Activated CD4-positive, alpha-beta T cell treated with anti-CD3 and anti-CD28 coated beads, Interleukin-2, amount 10 ng/mL, durations not matched to agents 7 days and 5 days (primary cell): Measurements from ENCODE around the gene GNAI1. TPM values are rescaled to one million over a fixed set of nuclear protein-coding genes. Genes with fewer than 3 reads are reported as not detected.

ENCODE experiments used
- CTCF ChIA-PET: fragments of 350-600 bp; sonication (Branson Sonifier 250); formaldehyde crosslinking; loops from one replicate; lab custom pipeline; 2021; ENCODE audit warnings: antibody characterized with exemption; lab: Charles Lee
- POLR2A ChIA-PET: fragments of 350-600 bp; sonication (Branson Sonifier 250); formaldehyde crosslinking; loops from one replicate; lab custom pipeline; 2021; ENCODE audit warnings: antibody characterized with exemption; lab: Charles Lee
- DNase-seq: peaks from one replicate; pipeline ENCODE4 v3.0.0-alpha.2; 2020
- H3K27ac Mint-ChIP-seq: one replicate; pipeline ENCODE4 v1.8.0; 2021; ENCODE audit warnings: mild to moderate bottlenecking, moderate library complexity, mixed read lengths
- H3K27me3 Mint-ChIP-seq: one replicate; pipeline ENCODE4 v1.8.0; 2021; ENCODE audit warnings: mixed read lengths
- H3K36me3 Mint-ChIP-seq: one replicate; pipeline ENCODE4 v1.8.0; 2021; ENCODE audit warnings: low read depth, mixed read lengths
- H3K4me1 Mint-ChIP-seq: one replicate; pipeline ENCODE4 v1.8.0; 2021; ENCODE audit warnings: mixed read lengths
- H3K4me3 Mint-ChIP-seq: one replicate; pipeline ENCODE4 v1.8.0; 2021; ENCODE audit warnings: mild to moderate bottlenecking, moderate library complexity, mixed read lengths
- H3K9me3 Mint-ChIP-seq: one replicate; pipeline ENCODE4 v1.8.0; 2021; ENCODE audit warnings: mixed read lengths
- total RNA-seq, 2 experiments: library from RNA; stranded (reverse); gene quantifications; one replicate each; pipeline ENCODE4 v1.2.3, GENCODE V29; 2021

The GNAI1 gene
- under 1 TPM; 0.33 to 0.45 TPM for total RNA-seq

DNA sequence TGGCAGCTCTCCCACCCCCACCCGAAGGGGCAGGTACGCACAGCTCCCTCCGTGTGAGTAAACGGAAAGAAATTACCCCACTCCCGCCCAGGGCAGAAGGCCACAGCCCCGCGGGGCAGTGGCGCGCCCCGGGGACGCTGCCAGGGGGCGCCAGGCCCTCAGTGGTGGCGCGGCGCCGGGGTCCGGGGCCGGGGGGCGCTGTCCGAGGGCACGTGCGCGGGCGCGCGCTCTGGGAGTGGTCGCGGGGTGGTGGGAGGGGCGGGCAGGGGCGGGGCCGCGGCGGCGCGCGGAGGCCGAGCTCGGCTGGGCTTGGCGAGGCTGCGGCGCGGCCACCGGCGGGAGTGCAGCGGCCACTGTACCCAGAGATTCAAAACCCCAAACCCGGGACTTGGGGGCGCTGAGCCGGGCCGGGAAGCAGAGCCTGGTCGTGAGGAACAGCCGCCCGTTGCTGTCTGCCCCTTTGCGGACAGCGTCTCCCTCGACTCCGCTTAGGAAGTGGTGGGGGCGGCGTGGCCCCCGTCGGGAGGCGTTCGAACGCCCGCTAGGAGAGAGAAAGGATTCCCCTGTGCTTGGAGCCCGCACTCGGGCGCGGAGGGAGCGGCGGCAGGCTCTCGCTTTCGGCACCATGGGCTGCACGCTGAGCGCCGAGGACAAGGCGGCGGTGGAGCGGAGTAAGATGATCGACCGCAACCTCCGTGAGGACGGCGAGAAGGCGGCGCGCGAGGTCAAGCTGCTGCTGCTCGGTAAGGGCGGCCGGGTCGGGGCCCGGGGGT is at the start of gene GNAI1:
TSS of gene GNAI1 (plus strand) at position 296 of the 773 bp plus-strand sequence. CDS start at position 626, 330 bp downstream.
- POLR2A ChIA-PET, result no interaction called here
- Mint-ChIP-seq H3K4me1 (peaks cover 18% of the 10 kb centered on the region), H3K4me3 (peak within 1 kb of the TSS; percentile 72), H3K9me3 (no peaks in the 10 kb centered on the region), H3K27ac (no peak within 1 kb of the TSS), H3K36me3 (no peaks in the 10 kb centered on the region), H3K27me3 (peaks cover 52% of the 10 kb centered on the region)
- peak; percentile 15 for DNase-seq
- CTCF ChIA-PET, result interaction anchor here (1.3 kb wide), 1 partner anchor 50 kb away, joined by 3 read pairs; no protein-coding TSS in a partner anchor

DNA sequence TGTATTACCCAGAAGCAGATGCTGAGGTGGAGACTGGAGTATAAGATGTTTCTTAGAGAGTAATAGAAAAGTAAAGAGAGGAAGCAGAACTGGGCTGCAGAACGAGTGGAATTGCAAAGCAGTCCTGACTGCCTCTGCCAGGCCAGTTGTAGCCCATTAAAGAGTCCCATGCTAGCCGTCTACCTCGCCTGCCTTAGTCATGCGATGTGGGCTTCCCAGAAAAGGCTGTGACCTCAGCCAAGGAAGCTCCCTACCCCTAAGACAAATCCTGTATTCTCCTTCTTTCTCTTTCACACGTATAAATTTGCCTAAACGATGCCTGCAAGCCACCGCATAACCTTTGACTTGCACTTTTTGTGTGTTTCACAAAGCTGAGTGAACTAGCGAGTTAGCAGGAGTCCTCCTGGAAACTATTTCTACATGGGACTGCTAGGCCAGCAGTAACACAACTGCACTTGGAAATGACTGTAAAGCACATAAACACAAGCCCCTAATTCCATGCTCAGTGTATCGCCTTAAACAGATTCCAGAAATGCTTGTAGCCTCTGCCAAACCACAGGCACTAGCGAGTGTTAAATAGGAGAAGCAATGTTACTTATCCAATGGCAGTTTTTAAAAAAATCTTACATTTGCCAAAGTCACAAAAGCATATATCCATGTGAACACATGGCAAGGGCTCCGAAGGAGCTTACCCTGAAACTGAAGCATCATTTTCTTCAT is 47.4 kb upstream of the GNAI1 start:
- CTCF ChIA-PET, result no interaction called here
- no peaks in the 10 kb centered on the region for H3K27me3 Mint-ChIP-seq
- no peak for DNase-seq
- H3K9me3 Mint-ChIP-seq, result no peaks in the 10 kb centered on the region
- H3K27ac Mint-ChIP-seq, result no peak overlapping the region
- POLR2A ChIA-PET, result no interaction called here
- H3K36me3 Mint-ChIP-seq, result no peaks in the 10 kb centered on the region
- H3K4me3 Mint-ChIP-seq, result no peak overlapping the region
- H3K4me1 Mint-ChIP-seq, result no peaks in the 10 kb centered on the region

GRCh38 chr7:80087771-80088170 is 46.9 kb upstream of the GNAI1 start:
- no peak for DNase-seq
- ChIA-PET POLR2A (no interaction called here), CTCF (interaction anchor here (1.3 kb wide), 1 partner anchor 9 kb away, joined by 3 read pairs; no protein-coding TSS in a partner anchor)
- H3K9me3 Mint-ChIP-seq, result no peaks in the 10 kb centered on the region
- H3K27me3 Mint-ChIP-seq, result no peaks in the 10 kb centered on the region
- H3K36me3 Mint-ChIP-seq, result no peaks in the 10 kb centered on the region
- no peak overlapping the region for H3K27ac Mint-ChIP-seq
- no peaks in the 10 kb centered on the region for H3K4me1 Mint-ChIP-seq
- no peak overlapping the region for H3K4me3 Mint-ChIP-seq

GRCh38 chr7:80088705-80089104 is 45.9 kb upstream of the GNAI1 start:
- Mint-ChIP-seq H3K4me3 (no peak overlapping the region), H3K27me3 (no peaks in the 10 kb centered on the region), H3K4me1 (no peaks in the 10 kb centered on the region), H3K9me3 (no peaks in the 10 kb centered on the region), H3K27ac (no peak overlapping the region), H3K36me3 (no peaks in the 10 kb centered on the region)
- POLR2A ChIA-PET, result interaction anchor here (0.7 kb wide), 1 partner anchor 258 kb away, joined by 8 read pairs; no protein-coding TSS in a partner anchor
- DNase-seq, result no peak
- CTCF ChIA-PET, result interaction anchor here (1.3 kb wide), 1 partner anchor 10 kb away, joined by 3 read pairs; no protein-coding TSS in a partner anchor

DNA sequence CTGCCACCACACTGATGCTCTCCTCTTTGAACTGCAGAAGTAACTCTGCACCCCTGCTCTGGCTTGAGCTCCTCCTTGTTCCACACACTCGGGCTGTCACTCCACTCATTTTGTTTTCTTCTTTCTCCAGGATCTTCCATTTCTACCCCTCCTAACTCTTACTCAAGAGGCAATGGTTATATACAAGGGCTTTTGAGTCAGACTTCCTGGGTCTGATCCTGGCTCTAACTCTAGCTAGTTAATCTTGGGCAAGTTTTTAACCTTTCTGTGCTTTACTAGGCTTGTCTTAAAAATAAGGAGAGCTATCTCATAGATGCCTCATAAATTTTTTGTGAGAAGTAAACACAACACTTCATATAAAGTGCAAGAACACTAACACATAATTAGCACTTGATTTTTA is 45.3 kb upstream of the GNAI1 start:
- H3K4me1 Mint-ChIP-seq, result no peaks in the 10 kb centered on the region
- no peaks in the 10 kb centered on the region for H3K9me3 Mint-ChIP-seq
- no peak overlapping the region for H3K27ac Mint-ChIP-seq
- ChIA-PET CTCF (no interaction called here), POLR2A (no interaction called here)
- no peaks in the 10 kb centered on the region for H3K36me3 Mint-ChIP-seq
- H3K4me3 Mint-ChIP-seq, result no peak overlapping the region
- no peak for DNase-seq
- no peaks in the 10 kb centered on the region for H3K27me3 Mint-ChIP-seq

GRCh38 chr7:80093349-80093748 is 41.3 kb upstream of the GNAI1 start:
- DNase-seq, result no peak
- H3K9me3 Mint-ChIP-seq, result no peaks in the 10 kb centered on the region

GRCh38 chr7:80095545-80095944 is 39.1 kb upstream of the GNAI1 start:
- CTCF ChIA-PET, result no interaction called here
- no peak for DNase-seq
- H3K4me3 Mint-ChIP-seq, result no peak overlapping the region
- no peaks in the 10 kb centered on the region for H3K9me3 Mint-ChIP-seq
- no peaks in the 10 kb centered on the region for H3K36me3 Mint-ChIP-seq
- H3K4me1 Mint-ChIP-seq, result no peaks in the 10 kb centered on the region
- POLR2A ChIA-PET, result no interaction called here
- H3K27me3 Mint-ChIP-seq, result no peaks in the 10 kb centered on the region
- no peak overlapping the region for H3K27ac Mint-ChIP-seq

More at GRCh38 chr7:80093349-80093748, 41.3 kb upstream of the GNAI1 start:
- no peaks in the 10 kb centered on the region for H3K4me1 Mint-ChIP-seq
- ChIA-PET CTCF (no interaction called here), POLR2A (no interaction called here)
- H3K27ac Mint-ChIP-seq, result no peak overlapping the region
- H3K4me3 Mint-ChIP-seq, result no peak overlapping the region
- no peaks in the 10 kb centered on the region for H3K36me3 Mint-ChIP-seq
- no peaks in the 10 kb centered on the region for H3K27me3 Mint-ChIP-seq

GRCh38 chr7:80097756-80098155 is 36.9 kb upstream of the GNAI1 start:
- H3K4me1 Mint-ChIP-seq, result no peaks in the 10 kb centered on the region
- no peak overlapping the region for H3K4me3 Mint-ChIP-seq
- no peaks in the 10 kb centered on the region for H3K36me3 Mint-ChIP-seq
- no peak for DNase-seq
- no peak overlapping the region for H3K27ac Mint-ChIP-seq
- CTCF ChIA-PET, result no interaction called here
- POLR2A ChIA-PET, result no interaction called here
- H3K9me3 Mint-ChIP-seq, result no peaks in the 10 kb centered on the region
- no peaks in the 10 kb centered on the region for H3K27me3 Mint-ChIP-seq

- Mint-ChIP-seq H3K9me3 (no peaks in the 10 kb centered on the region), H3K4me3 (no peak overlapping the region), H3K36me3 (no peaks in the 10 kb centered on the region), H3K27ac (no peak overlapping the region), H3K27me3 (no peaks in the 10 kb centered on the region), H3K4me1 (no peaks in the 10 kb centered on the region)
- POLR2A ChIA-PET, result no interaction called here
- CTCF ChIA-PET, result no interaction called here
- no peak for DNase-seq
Measured at GRCh38 chr7:80098795-80099194, 35.8 kb upstream of the GNAI1 start.

- H3K9me3 Mint-ChIP-seq, result no peaks in the 10 kb centered on the region
- no peak overlapping the region for H3K4me3 Mint-ChIP-seq
- H3K36me3 Mint-ChIP-seq, result no peaks in the 10 kb centered on the region
- DNase-seq, result no peak
- H3K27ac Mint-ChIP-seq, result no peak overlapping the region
- POLR2A ChIA-PET, result no interaction called here
- no peaks in the 10 kb centered on the region for H3K27me3 Mint-ChIP-seq
- H3K4me1 Mint-ChIP-seq, result peaks cover 2% of the 10 kb centered on the region
- CTCF ChIA-PET, result no interaction called here
Measured at GRCh38 chr7:80100254-80100653, 34.4 kb upstream of the GNAI1 start.

DNA sequence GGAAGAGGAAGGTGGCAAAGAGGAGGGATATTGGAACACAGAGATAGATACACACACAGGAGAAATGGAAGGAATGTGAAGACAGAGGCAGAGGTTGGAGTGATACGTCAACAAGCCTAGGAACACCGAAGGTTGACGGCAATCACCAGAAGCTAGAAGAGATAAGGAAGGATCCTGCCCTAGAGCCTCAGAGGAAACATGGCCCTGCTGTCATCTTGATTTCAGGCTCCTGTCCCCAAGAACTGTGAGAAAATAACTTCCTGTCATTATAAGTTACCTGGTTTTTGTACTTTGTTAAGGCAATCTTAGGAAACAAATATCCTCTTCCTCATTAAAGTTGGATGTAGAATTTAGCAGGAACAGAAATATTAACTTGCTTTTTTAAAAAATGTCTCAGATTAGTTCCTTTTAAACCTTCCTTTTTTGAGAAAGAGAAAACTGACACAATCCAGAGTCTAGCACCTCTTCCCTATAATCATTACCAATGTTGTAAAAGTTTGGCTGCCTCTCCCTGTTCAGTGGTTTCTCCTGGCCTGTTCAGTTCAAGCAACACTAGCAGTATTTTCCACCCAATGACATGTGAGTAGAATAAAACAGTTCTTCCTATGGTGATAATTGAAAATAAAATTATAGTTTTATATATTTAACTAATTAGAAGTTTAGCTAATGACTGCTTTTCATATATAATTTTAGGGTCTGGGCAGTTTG is 28.8 kb upstream of the GNAI1 start:
- DNase-seq, result no peak
- Mint-ChIP-seq H3K27me3 (no peaks in the 10 kb centered on the region), H3K4me3 (no peak overlapping the region), H3K9me3 (no peaks in the 10 kb centered on the region), H3K27ac (no peak overlapping the region), H3K36me3 (no peaks in the 10 kb centered on the region), H3K4me1 (peaks cover 32% of the 10 kb centered on the region)
- CTCF ChIA-PET, result no interaction called here
- POLR2A ChIA-PET, result no interaction called here

DNA sequence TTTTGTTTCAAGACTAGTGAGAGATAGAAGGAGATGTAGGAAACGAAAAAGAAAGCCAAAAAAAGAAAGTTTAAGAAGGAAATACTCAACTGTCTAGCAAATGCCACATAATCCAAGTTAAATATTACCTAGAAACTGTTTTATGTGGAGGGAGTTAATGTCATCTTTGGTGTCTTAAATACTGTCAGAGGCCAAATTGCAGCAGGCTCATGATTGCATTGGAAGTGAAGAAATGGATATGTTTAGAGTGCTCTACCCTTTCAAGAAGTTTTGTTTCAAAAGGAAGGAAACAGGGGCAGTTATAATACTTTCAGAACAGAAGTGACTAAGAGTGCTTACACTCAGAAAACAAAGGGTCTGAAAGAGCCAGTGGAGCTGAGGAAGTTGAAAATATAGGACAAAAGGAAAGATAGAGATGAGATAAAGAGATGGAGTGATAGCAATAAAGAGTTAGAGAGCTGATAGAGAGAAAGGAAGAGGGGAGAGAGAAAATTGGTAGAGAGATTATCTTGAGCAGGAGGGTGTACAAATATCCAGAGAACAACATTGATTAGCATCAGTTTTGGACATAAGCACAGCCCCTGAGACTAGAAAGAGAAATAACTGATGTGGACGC is 28.0 kb upstream of the GNAI1 start:
- H3K4me3 Mint-ChIP-seq, result no peak overlapping the region

More for the DNA sequence above, 28.0 kb upstream of the GNAI1 start:
- CTCF ChIA-PET, result no interaction called here
- Mint-ChIP-seq H3K4me1 (peaks cover 32% of the 10 kb centered on the region), H3K9me3 (no peaks in the 10 kb centered on the region), H3K27ac (peak overlapping the region; percentile 87), H3K36me3 (no peaks in the 10 kb centered on the region), H3K27me3 (no peaks in the 10 kb centered on the region)
- POLR2A ChIA-PET, result no interaction called here
- DNase-seq, result no peak
